ENCODE results near the gene PDGFC. TPM values are rescaled to one million over a fixed set of nuclear protein-coding genes. Genes with fewer than 3 reads are reported as not detected.

The PDGFC gene
- total RNA-seq, 1 donor: 184 TPM

- TF ChIP-seq, protein P1, sequence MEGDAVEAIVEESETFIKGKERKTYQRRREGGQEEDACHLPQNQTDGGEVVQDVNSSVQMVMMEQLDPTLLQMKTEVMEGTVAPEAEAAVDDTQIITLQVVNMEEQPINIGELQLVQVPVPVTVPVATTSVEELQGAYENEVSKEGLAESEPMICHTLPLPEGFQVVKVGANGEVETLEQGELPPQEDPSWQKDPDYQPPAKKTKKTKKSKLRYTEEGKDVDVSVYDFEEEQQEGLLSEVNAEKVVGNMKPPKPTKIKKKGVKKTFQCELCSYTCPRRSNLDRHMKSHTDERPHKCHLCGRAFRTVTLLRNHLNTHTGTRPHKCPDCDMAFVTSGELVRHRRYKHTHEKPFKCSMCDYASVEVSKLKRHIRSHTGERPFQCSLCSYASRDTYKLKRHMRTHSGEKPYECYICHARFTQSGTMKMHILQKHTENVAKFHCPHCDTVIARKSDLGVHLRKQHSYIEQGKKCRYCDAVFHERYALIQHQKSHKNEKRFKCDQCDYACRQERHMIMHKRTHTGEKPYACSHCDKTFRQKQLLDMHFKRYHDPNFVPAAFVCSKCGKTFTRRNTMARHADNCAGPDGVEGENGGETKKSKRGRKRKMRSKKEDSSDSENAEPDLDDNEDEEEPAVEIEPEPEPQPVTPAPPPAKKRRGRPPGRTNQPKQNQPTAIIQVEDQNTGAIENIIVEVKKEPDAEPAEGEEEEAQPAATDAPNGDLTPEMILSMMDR (IDR thresholded peaks at IDR 0.05; ENCODE audit: insufficient read depth, low read depth, low read length): no peak
- DNase-seq (ENCODE audit: low read depth): peak; percentile 51
- H3K4me3 ChIP-seq (ENCODE audit: low read depth, low read length): no peak overlapping the region
These were observed 17.0 kb downstream of the PDGFC start for GRCh38 chr4:156954587-156954986.

DNA sequence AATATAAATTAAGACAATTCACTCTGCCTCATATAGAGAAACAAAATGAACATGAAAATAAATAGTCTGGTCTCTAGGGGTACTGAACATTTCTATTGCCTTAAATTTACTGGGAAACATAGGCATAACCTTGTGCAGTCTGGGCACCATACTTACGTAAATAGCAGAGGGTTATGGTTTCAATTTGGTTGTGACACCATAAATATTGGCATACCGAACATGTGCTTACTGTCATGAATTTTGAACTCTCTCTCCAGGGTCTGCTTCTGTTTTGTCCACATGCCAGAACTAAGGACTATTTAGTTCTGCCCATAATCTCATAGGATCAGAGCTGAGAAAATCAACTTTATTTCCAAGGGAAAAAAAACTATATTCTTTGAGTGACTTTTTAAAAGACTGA is 17.6 kb downstream of the PDGFC start:
- H3K4me3 ChIP-seq (ENCODE audit: low read depth, low read length): no peak overlapping the region
- TF ChIP-seq, protein P1 (IDR thresholded peaks at IDR 0.05; ENCODE audit: insufficient read depth, low read depth, low read length): no peak
- DNase-seq (ENCODE audit: low read depth): no peak

GRCh38 chr4:156953001-156953400 is 18.6 kb downstream of the PDGFC start:
- no peak overlapping the region for H3K4me3 ChIP-seq (ENCODE audit: low read depth, low read length)

DNA sequence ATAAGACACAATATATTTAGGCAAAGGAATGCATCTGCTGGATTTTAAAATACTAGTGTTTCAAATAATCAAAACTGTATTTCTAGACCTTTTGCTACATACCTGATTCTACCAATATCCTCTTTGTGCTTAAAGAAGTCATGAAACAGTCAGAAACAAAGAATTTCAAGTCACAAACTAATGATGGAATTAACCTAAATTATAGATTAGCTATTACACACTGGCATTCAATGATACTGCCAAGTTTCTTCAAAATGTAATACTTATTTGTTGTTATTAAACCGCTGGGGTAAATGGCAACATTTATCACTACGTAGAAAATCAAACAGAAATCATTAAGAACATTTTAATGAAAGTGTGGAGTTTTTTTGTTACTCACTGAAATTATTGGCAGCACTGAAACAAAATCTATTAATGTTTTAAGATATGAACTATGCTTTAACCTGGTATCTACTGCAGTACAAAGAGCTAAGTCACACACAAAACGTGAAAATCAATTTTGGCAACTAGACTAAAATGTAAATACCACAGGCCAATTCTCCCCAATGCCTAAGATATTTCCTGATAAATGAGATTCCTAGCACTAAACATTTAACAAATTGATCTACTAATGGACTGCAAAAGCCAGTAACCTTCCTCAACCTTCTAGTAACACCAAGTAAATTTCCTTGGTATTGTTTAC is 19.4 kb downstream of the PDGFC start:
- no peak for DNase-seq (ENCODE audit: low read depth)
- TF ChIP-seq, protein P1 (IDR thresholded peaks at IDR 0.05; ENCODE audit: insufficient read depth, low read depth, low read length): no peak
- no peak overlapping the region for H3K4me3 ChIP-seq (ENCODE audit: low read depth, low read length)

More at GRCh38 chr4:156953001-156953400, 18.6 kb downstream of the PDGFC start:
- no peak for DNase-seq (ENCODE audit: low read depth)
- TF ChIP-seq, protein P1 (IDR thresholded peaks at IDR 0.05; ENCODE audit: insufficient read depth, low read depth, low read length): no peak

- DNase-seq (ENCODE audit: low read depth): no peak
- TF ChIP-seq, protein P1 (IDR thresholded peaks at IDR 0.05; ENCODE audit: insufficient read depth, low read depth, low read length): no peak
- no peak overlapping the region for H3K4me3 ChIP-seq (ENCODE audit: low read depth, low read length)
These were observed 20.7 kb downstream of the PDGFC start for GRCh38 chr4:156950948-156951347.

GRCh38 chr4:156950090-156950489 is 21.5 kb downstream of the PDGFC start:
- TF ChIP-seq, protein P1 (IDR thresholded peaks at IDR 0.05; ENCODE audit: insufficient read depth, low read depth, low read length): no peak
- DNase-seq (ENCODE audit: low read depth): no peak
- H3K4me3 ChIP-seq (ENCODE audit: low read depth, low read length): no peak overlapping the region

GRCh38 chr4:156949373-156949814 is 22.2 kb downstream of the PDGFC start:
- TF ChIP-seq, protein P1 (IDR thresholded peaks at IDR 0.05; ENCODE audit: insufficient read depth, low read depth, low read length): no peak
- no peak overlapping the region for H3K4me3 ChIP-seq (ENCODE audit: low read depth, low read length)
- peak; percentile 77 for DNase-seq (ENCODE audit: low read depth)
